ENCODE measurements around the gene EDEM2. TPM values are rescaled to one million over a fixed set of nuclear protein-coding genes. Genes with fewer than 3 reads are reported as not detected.

EDEM2 gene
- total and polyA plus RNA-seq, 2 of the 13 experiments (the other 11 are each of a cell fraction or from before 2014, with no cell fraction given) = 33.1 to 46.9 TPM

GRCh38 chr20:35092524-35093266 is 54.4 kb downstream of the EDEM2 start, which contains the start of gene TRPC4AP (continued):
- TF ChIP-seq NFYB (CRISPR knock-in tag; IDR thresholded peaks at IDR 0.05) = peak; percentile 42
- no peak for TF ChIP-seq CBX2 (IDR thresholded peaks at IDR 0.05; ENCODE audit: low read depth, low read length)
- TF ChIP-seq CBX2 (CRISPR knock-in tag; IDR thresholded peaks at IDR 0.05; ENCODE audit: low read depth) = peak; percentile 91; the same call in 1 of the 2 replicates
- peak; percentile 66 for TF ChIP-seq STAG1 (CRISPR knock-in tag; IDR thresholded peaks at IDR 0.05)
- peak; percentile 94 for TF ChIP-seq ZNF451 (CRISPR knock-in tag; IDR thresholded peaks at IDR 0.05)
- TF ChIP-seq ZNF3 (CRISPR knock-in tag; IDR thresholded peaks at IDR 0.05) = no peak
- peak; percentile 97; the same call in 1 of the 2 replicates for TF ChIP-seq NPAS2 (CRISPR knock-in tag; IDR thresholded peaks at IDR 0.05; ENCODE audit: borderline replicate concordance)
- TF ChIP-seq ZNF256 (CRISPR knock-in tag; conservative IDR thresholded peaks at IDR 0.05) = peak; percentile 87; the same call in 1 of the 2 replicates
- peak; percentile 87 for TF ChIP-seq U2AF1 (optimal IDR thresholded peaks at IDR 0.05; ENCODE audit: low read depth, low read length)
- TF ChIP-seq GTF2F1 (IDR thresholded peaks at IDR 0.05; ENCODE audit: low read length) = no peak; the same call in none of the 2 replicates
- TF ChIP-seq MAFK (conservative IDR thresholded peaks at IDR 0.05 in 1 of 2, IDR thresholded peaks at IDR 0.05 in 1 of 2; ENCODE audit: low read length in 2 of 2) = no peak
- peak; percentile 92 for TF ChIP-seq HNF1B (CRISPR knock-in tag; IDR thresholded peaks at IDR 0.05)
- no peak for TF ChIP-seq ZNF326 (CRISPR knock-in tag; IDR thresholded peaks at IDR 0.05; ENCODE audit: borderline replicate concordance)
- no peak; the same call in 1 of the 2 replicates for TF ChIP-seq LCORL (IDR thresholded peaks at IDR 0.05)
- TF ChIP-seq LCORL (CRISPR knock-in tag; IDR thresholded peaks at IDR 0.05) = peak; percentile 87
- TF ChIP-seq SSRP1 (CRISPR knock-in tag; IDR thresholded peaks at IDR 0.05) = no peak
- TF ChIP-seq PCBP2 (optimal IDR thresholded peaks at IDR 0.05; ENCODE audit: low read depth, low read length, poor library complexity, severe bottlenecking) = no peak
- TF ChIP-seq ZBTB4 (CRISPR knock-in tag; IDR thresholded peaks at IDR 0.05; ENCODE audit: borderline replicate concordance) = peak; percentile 98; the same call in 1 of the 2 replicates
- TF ChIP-seq HDAC1 (CRISPR knock-in tag; IDR thresholded peaks at IDR 0.05) = peak; percentile 94
- no peak; the same call in 1 of the 2 replicates for TF ChIP-seq THRA (CRISPR knock-in tag; IDR thresholded peaks at IDR 0.05; ENCODE audit: borderline replicate concordance)
- peak; percentile 73; the same call in 1 of the 2 replicates for TF ChIP-seq ZKSCAN8 (CRISPR knock-in tag; IDR thresholded peaks at IDR 0.05; ENCODE audit: borderline replicate concordance)
- TF ChIP-seq SAP130 (CRISPR knock-in tag; IDR thresholded peaks at IDR 0.05; ENCODE audit: low read depth) = peak; percentile 94
- peak; percentile 87; the same call in 1 of the 2 replicates for TF ChIP-seq ZNF367 (CRISPR knock-in tag; IDR thresholded peaks at IDR 0.05; ENCODE audit: borderline replicate concordance)
- TF ChIP-seq PHF21A (CRISPR knock-in tag; IDR thresholded peaks at IDR 0.05) = peak; percentile 96
- TF ChIP-seq HNRNPL (IDR thresholded peaks at IDR 0.05; ENCODE audit: low read depth, low read length) = 0 out of 2 replicates have a peak, but pooled peaks have one; percentile 46
- peak; percentile 78 for TF ChIP-seq RCOR2 (CRISPR knock-in tag; IDR thresholded peaks at IDR 0.05)

All from HepG2 (cell line).